Left ventricle myocardium inferior (tissue), 1 donor: ENCODE results near the gene DDX41. TPM values are rescaled to one million over a fixed set of nuclear protein-coding genes. Genes with fewer than 3 reads are reported as not detected.
A peak's percentile ranks its signal among the peaks of the same experiment; 100 is the strongest.

ENCODE experiments used
- DNase-seq: peaks from one replicate; pipeline ENCODE4 v3.0.0-alpha.2; 2020
- H3K27ac ChIP-seq: fragments of 200-600 bp; replicated peaks from 2 replicates; pipeline ENCODE4 v1.8.0; 2021
- H3K27me3 ChIP-seq: fragments of 200-600 bp; 2 replicates; pipeline ENCODE4 v1.8.0; 2021; ENCODE audit warnings: low read depth
- H3K36me3 ChIP-seq: fragments of 200-600 bp; 2 replicates; pipeline ENCODE4 v1.8.0; 2021
- H3K4me1 ChIP-seq: fragments of 200-600 bp; 2 replicates; pipeline ENCODE4 v1.8.0; 2021
- H3K4me3 ChIP-seq: fragments of 200-600 bp; 2 replicates; pipeline ENCODE4 v1.8.0; 2021; ENCODE audit warnings: mild to moderate bottlenecking, moderate library complexity
- H3K9me3 ChIP-seq: fragments of 200-600 bp; replicated peaks from 2 replicates; pipeline ENCODE4 v1.8.0; 2021
- intact Hi-C: fragments of 100-400 bp; cut with micrococcal nuclease; formaldehyde crosslinking; loops from one replicate; pipeline ENCODE4 v1.11.0; 2022
- total RNA-seq: library from RNA; stranded (reverse); fragmentation: NEBNext Ultra II Directional; extraction: Animal tissue kit (Norgen Biotek cat#: 25700); gene quantifications from one replicate; pipeline ENCODE4 v1.2.1, GENCODE V29; 2021
- TF ChIP-seq, protein P1 (sequence below): fragments of 200-600 bp; IDR thresholded peaks from 2 replicates; pipeline ENCODE4 v1.8.0; 2021; ENCODE audit warnings: antibody characterized with exemption, mild to moderate bottlenecking, borderline replicate concordance
- donor health status: DM: no; HTN: yes; CAD: no; lungs with severe emphysema.

The DDX41 gene
- total RNA-seq, 1 donor from 2014 or later = 29.7 TPM

DNA sequence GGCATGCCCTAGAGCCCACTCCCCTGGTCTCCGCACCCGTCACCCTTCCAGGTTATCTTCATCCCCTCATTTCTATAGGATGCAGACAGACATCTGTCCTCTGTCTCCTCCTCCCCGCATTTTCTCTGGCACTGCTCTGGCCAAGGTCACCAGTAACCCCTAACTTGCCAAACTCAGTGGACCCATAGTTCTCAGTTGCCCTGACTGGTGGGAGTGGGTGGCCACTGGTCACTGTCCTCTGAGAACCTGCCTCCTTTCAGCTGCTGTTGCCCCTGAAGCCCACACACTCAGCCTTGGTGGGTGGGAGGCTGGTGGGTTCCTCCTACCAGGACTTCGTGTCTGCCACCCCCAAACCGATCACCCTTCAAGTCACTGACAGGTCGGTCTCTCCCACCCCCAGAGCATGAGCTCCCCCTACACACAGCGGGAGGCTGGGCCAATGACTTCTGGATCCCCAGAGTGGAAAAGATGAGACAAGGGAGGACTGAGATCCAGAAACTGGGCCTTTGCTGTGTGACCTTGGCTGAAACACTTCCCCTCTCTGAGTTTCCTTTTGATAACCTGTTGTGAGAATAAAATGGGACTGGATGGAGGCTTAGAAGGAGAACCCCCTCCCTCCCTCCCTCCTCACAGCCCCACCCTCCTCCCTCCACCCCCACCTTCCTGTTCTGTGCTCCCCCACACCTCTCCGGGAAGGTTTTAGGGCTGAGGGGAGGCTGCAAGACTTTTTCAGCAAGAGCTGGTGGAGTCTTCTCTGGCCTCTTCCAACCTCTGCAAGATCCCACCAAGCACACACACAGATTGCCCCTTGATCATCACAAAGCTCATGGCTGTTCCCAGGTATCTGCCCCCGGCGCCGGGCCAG, 41.0 kb downstream of the DDX41 start:
- H3K4me1 ChIP-seq = peaks cover 74% of the 10 kb centered on the region
- intact Hi-C loops = no loop called here
- H3K4me3 ChIP-seq = no peak overlapping the region
- H3K27ac ChIP-seq = peak overlapping the region; percentile 47
- no peak for DNase-seq
- no peaks in the 10 kb centered on the region for H3K9me3 ChIP-seq
- TF ChIP-seq, protein P1, sequence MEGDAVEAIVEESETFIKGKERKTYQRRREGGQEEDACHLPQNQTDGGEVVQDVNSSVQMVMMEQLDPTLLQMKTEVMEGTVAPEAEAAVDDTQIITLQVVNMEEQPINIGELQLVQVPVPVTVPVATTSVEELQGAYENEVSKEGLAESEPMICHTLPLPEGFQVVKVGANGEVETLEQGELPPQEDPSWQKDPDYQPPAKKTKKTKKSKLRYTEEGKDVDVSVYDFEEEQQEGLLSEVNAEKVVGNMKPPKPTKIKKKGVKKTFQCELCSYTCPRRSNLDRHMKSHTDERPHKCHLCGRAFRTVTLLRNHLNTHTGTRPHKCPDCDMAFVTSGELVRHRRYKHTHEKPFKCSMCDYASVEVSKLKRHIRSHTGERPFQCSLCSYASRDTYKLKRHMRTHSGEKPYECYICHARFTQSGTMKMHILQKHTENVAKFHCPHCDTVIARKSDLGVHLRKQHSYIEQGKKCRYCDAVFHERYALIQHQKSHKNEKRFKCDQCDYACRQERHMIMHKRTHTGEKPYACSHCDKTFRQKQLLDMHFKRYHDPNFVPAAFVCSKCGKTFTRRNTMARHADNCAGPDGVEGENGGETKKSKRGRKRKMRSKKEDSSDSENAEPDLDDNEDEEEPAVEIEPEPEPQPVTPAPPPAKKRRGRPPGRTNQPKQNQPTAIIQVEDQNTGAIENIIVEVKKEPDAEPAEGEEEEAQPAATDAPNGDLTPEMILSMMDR = no peak
- peaks cover 68% of the 10 kb centered on the region for H3K27me3 ChIP-seq
- H3K36me3 ChIP-seq = no peaks in the 10 kb centered on the region

DNA sequence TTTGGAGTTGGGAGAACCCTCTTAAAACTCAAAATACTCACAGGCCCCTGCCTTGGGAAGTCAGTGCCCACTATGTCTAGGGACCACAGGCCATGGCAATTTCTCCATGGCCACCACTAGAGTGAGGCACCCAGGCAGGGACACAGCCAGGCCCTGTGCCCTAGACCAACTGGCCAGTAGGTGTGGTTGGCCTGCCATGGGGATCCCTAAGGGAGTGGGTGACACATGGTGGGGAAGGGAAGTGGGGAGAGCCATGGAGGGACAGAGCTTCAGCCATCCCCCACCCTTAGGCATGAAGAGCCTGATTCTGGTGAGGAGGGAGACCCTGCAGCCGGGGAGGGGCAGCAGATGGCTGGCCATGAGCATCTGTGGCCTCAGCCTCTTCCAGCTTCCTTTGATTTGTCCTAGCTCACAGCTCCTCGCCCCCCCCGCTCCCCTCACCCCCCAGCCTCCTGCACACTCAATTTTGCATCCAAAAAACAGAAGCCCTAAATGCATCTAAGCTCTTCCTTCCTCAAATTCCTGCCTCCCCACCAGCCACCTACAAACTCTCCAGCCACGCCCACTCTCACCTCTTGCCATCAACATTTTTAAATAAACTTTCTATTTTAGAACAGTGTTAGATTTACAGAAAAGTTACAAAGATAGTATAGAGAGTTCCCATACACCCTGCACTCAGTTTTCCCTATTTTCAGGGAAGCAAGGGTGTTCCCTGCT, 41.8 kb downstream of the DDX41 start:
- Histone ChIP-seq H3K27me3 (peaks cover 76% of the 10 kb centered on the region), H3K27ac (peak overlapping the region; percentile 92), H3K36me3 (no peaks in the 10 kb centered on the region), H3K4me1 (peaks cover 77% of the 10 kb centered on the region), H3K4me3 (no peak overlapping the region), H3K9me3 (no peaks in the 10 kb centered on the region)
- intact Hi-C loops = no loop called here
- TF ChIP-seq, protein P1 = no peak
- DNase-seq = no peak

DNA sequence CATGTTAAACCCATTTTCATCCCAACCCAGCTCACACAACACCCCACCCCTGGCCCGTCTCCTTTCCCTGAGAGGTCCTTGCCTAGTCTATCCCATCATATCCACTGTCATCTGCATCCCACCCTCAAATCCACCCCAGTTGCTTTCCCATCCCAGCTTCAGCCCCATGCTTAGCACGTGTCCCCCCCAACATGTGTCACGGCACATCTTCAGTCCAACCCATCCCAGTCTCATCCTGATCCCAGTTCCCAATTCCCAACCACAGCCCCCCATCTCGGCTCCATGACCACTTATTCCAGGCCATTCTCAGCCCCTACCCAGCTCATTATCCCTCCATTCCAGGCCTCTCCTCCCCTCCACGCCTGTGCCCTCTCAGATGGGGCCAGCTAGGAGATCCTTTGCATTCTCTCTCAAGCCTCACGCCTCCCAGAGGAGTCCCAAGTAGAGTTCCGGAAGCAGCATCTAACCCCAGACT, 42.7 kb downstream of the DDX41 start:
- intact Hi-C loops = no loop called here
- Histone ChIP-seq H3K4me1 (peaks cover 77% of the 10 kb centered on the region), H3K27me3 (peaks cover 85% of the 10 kb centered on the region), H3K27ac (peak overlapping the region; percentile 92), H3K4me3 (peak overlapping the region; percentile 79), H3K9me3 (no peaks in the 10 kb centered on the region), H3K36me3 (no peaks in the 10 kb centered on the region)
- DNase-seq = no peak
- TF ChIP-seq, protein P1 = no peak

DNA sequence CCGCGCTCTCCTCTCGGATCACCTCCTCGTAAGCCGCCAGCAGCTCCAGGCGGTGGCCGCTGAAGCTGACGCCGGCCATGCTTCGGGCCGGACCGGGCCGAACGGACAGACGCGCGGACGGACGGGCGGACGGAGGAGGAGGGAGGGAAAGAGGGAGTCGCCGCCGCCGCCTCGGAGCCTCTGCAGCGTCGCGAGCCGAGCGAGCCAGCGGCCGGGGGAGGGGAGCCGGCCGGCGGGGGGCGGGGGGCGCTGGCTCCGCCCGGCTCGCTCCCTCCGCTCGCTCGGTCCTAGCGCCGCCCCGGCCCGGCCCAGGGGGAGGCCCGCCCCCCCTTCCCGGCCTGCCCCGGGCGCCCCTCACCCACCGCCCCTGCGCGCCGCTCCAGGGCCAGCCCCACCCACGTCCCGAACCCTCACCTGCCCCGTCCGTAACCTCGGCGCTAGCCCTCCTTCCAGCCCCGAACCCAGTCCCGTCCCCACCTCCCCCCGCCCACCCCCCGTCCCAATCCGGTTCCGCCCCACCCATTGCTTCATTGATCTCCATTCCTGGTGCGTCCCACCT, 43.2 kb downstream of the DDX41 start, which contains the start of gene DBN1:
Gene DBN1, minus strand, starts transcription at position 192 of the 559 bp plus-strand sequence. Its CDS starts 113 bp downstream, at position 79.
- Histone ChIP-seq H3K27ac (peak within 1 kb of the TSS; percentile 92), H3K9me3 (no peaks in the 10 kb centered on the region), H3K4me1 (peaks cover 77% of the 10 kb centered on the region), H3K36me3 (no peaks in the 10 kb centered on the region), H3K27me3 (peaks cover 89% of the 10 kb centered on the region), H3K4me3 (peak within 1 kb of the TSS; percentile 79)
- TF ChIP-seq, protein P1 = no peak
- peak; percentile 63 for DNase-seq
- intact Hi-C loops = no loop called here
